ENCODE measurements around the gene PCDH19. TPM values are rescaled to one million over a fixed set of nuclear protein-coding genes. Genes with fewer than 3 reads are reported as not detected.
A peak's percentile ranks its signal among the peaks of the same experiment; 100 is the strongest.

Gene PCDH19
- total and polyA plus RNA-seq, 9 donors: 1.9 to 10.0 (median 4.0) TPM

GRCh38 chrX:100299559-100299958, 110.5 kb downstream of the PCDH19 start:
- no CpG with 5 or more reads among the region's 2 CpGs for WGBS (ENCODE audit: insufficient coverage)
- Histone ChIP-seq H3K27ac (ENCODE audit: low read length) (no peak overlapping the region), H3K9me3 (replicated peaks; ENCODE audit: control insufficient read depth, low read depth, low read length) (no peaks in the 10 kb centered on the region), H3K4me3 (ENCODE audit: low read length) (no peak overlapping the region), H3K4me1 (ENCODE audit: control insufficient read depth, insufficient read depth, low read length) (no peaks in the 10 kb centered on the region), H3K27me3 (ENCODE audit: control insufficient read depth, insufficient read depth, low read length) (peaks cover 10% of the 10 kb centered on the region), H3K36me3 (ENCODE audit: control insufficient read depth, insufficient read depth, low read length) (no peaks in the 10 kb centered on the region)
- no peak for DNase-seq

GRCh38 chrX:100297728-100298127, 112.3 kb downstream of the PCDH19 start:
- no peaks in the 10 kb centered on the region for H3K36me3 ChIP-seq (ENCODE audit: control insufficient read depth, insufficient read depth, low read length)
- no CpG with 5 or more reads among the region's 1 CpG for WGBS (ENCODE audit: insufficient coverage)

GRCh38 chrX:100296183-100296753, 113.8 kb downstream of the PCDH19 start:
- 64% methylated on average over 21 of the region's 21 CpGs for WGBS (ENCODE audit: insufficient coverage)

More at GRCh38 chrX:100297728-100298127, 112.3 kb downstream of the PCDH19 start:
- no peaks in the 10 kb centered on the region for H3K9me3 ChIP-seq (replicated peaks; ENCODE audit: control insufficient read depth, low read depth, low read length)
- no peak overlapping the region for H3K27ac ChIP-seq (ENCODE audit: low read length)
- H3K27me3 ChIP-seq (ENCODE audit: control insufficient read depth, insufficient read depth, low read length): peaks cover 10% of the 10 kb centered on the region
- peak; percentile 10 for DNase-seq
- no peaks in the 10 kb centered on the region for H3K4me1 ChIP-seq (ENCODE audit: control insufficient read depth, insufficient read depth, low read length)
- H3K4me3 ChIP-seq (ENCODE audit: low read length): no peak overlapping the region

GRCh38 chrX:100294965-100295364, 115.1 kb downstream of the PCDH19 start:
- Histone ChIP-seq H3K27me3 (ENCODE audit: control insufficient read depth, insufficient read depth, low read length) (peaks cover 13% of the 10 kb centered on the region), H3K36me3 (ENCODE audit: control insufficient read depth, insufficient read depth, low read length) (no peaks in the 10 kb centered on the region), H3K4me3 (ENCODE audit: low read length) (no peak overlapping the region), H3K9me3 (replicated peaks; ENCODE audit: control insufficient read depth, low read depth, low read length) (no peaks in the 10 kb centered on the region), H3K4me1 (ENCODE audit: control insufficient read depth, insufficient read depth, low read length) (no peaks in the 10 kb centered on the region), H3K27ac (ENCODE audit: low read length) (no peak overlapping the region)
- DNase-seq: no peak
- 80% methylated on average over 1 of the region's 4 CpGs for WGBS (ENCODE audit: insufficient coverage)

More at GRCh38 chrX:100296183-100296753, 113.8 kb downstream of the PCDH19 start:
- H3K4me1 ChIP-seq (ENCODE audit: control insufficient read depth, insufficient read depth, low read length): no peaks in the 10 kb centered on the region
- H3K27ac ChIP-seq (ENCODE audit: low read length): no peak overlapping the region
- no peaks in the 10 kb centered on the region for H3K36me3 ChIP-seq (ENCODE audit: control insufficient read depth, insufficient read depth, low read length)
- no peak overlapping the region for H3K4me3 ChIP-seq (ENCODE audit: low read length)
- peaks cover 9% of the 10 kb centered on the region for H3K27me3 ChIP-seq (ENCODE audit: control insufficient read depth, insufficient read depth, low read length)
- no peak for DNase-seq
- H3K9me3 ChIP-seq (replicated peaks; ENCODE audit: control insufficient read depth, low read depth, low read length): no peaks in the 10 kb centered on the region

- no peak overlapping the region for H3K27ac ChIP-seq (ENCODE audit: low read length)
- H3K36me3 ChIP-seq (ENCODE audit: control insufficient read depth, insufficient read depth, low read length): no peaks in the 10 kb centered on the region
- peaks cover 15% of the 10 kb centered on the region for H3K27me3 ChIP-seq (ENCODE audit: control insufficient read depth, insufficient read depth, low read length)
- no peak for DNase-seq
- no peaks in the 10 kb centered on the region for H3K9me3 ChIP-seq (replicated peaks; ENCODE audit: control insufficient read depth, low read depth, low read length)
- H3K4me1 ChIP-seq (ENCODE audit: control insufficient read depth, insufficient read depth, low read length): no peaks in the 10 kb centered on the region
- H3K4me3 ChIP-seq (ENCODE audit: low read length): no peak overlapping the region
These were observed 121.0 kb downstream of the PCDH19 start for GRCh38 chrX:100289066-100289558.

GRCh38 chrX:100277231-100277630, 132.8 kb downstream of the PCDH19 start:
- Histone ChIP-seq H3K27ac (ENCODE audit: low read length) (no peak overlapping the region), H3K27me3 (ENCODE audit: control insufficient read depth, insufficient read depth, low read length) (peaks cover 2% of the 10 kb centered on the region), H3K4me1 (ENCODE audit: control insufficient read depth, insufficient read depth, low read length) (no peaks in the 10 kb centered on the region), H3K36me3 (ENCODE audit: control insufficient read depth, insufficient read depth, low read length) (no peaks in the 10 kb centered on the region), H3K9me3 (replicated peaks; ENCODE audit: control insufficient read depth, low read depth, low read length) (peaks cover 5% of the 10 kb centered on the region), H3K4me3 (ENCODE audit: low read length) (no peak overlapping the region)
- WGBS (ENCODE audit: insufficient coverage): no CpG with 5 or more reads among the region's 1 CpG
- no peak for DNase-seq

GRCh38 chrX:100274916-100275315, 135.2 kb downstream of the PCDH19 start:
- H3K9me3 ChIP-seq (replicated peaks; ENCODE audit: control insufficient read depth, low read depth, low read length): no peaks in the 10 kb centered on the region
- DNase-seq: no peak
- no peaks in the 10 kb centered on the region for H3K36me3 ChIP-seq (ENCODE audit: control insufficient read depth, insufficient read depth, low read length)
- H3K4me1 ChIP-seq (ENCODE audit: control insufficient read depth, insufficient read depth, low read length): no peaks in the 10 kb centered on the region
- peaks cover 2% of the 10 kb centered on the region for H3K27me3 ChIP-seq (ENCODE audit: control insufficient read depth, insufficient read depth, low read length)
- WGBS (ENCODE audit: insufficient coverage): no CpG with 5 or more reads among the region's 3 CpGs
- H3K4me3 ChIP-seq (ENCODE audit: low read length): no peak overlapping the region
- no peak overlapping the region for H3K27ac ChIP-seq (ENCODE audit: low read length)

- H3K9me3 ChIP-seq (replicated peaks; ENCODE audit: control insufficient read depth, low read depth, low read length): no peaks in the 10 kb centered on the region
- DNase-seq: no peak
- H3K36me3 ChIP-seq (ENCODE audit: control insufficient read depth, insufficient read depth, low read length): no peaks in the 10 kb centered on the region
- no peak overlapping the region for H3K4me3 ChIP-seq (ENCODE audit: low read length)
- H3K4me1 ChIP-seq (ENCODE audit: control insufficient read depth, insufficient read depth, low read length): no peaks in the 10 kb centered on the region
- no peak overlapping the region for H3K27ac ChIP-seq (ENCODE audit: low read length)
- H3K27me3 ChIP-seq (ENCODE audit: control insufficient read depth, insufficient read depth, low read length): peaks cover 2% of the 10 kb centered on the region
These were observed 144.9 kb downstream of the PCDH19 start for GRCh38 chrX:100265179-100265578.

- Histone ChIP-seq H3K4me3 (ENCODE audit: low read length) (no peak overlapping the region), H3K36me3 (ENCODE audit: control insufficient read depth, insufficient read depth, low read length) (no peaks in the 10 kb centered on the region), H3K27me3 (ENCODE audit: control insufficient read depth, insufficient read depth, low read length) (peaks cover 2% of the 10 kb centered on the region), H3K4me1 (ENCODE audit: control insufficient read depth, insufficient read depth, low read length) (no peaks in the 10 kb centered on the region), H3K9me3 (replicated peaks; ENCODE audit: control insufficient read depth, low read depth, low read length) (no peaks in the 10 kb centered on the region), H3K27ac (ENCODE audit: low read length) (no peak overlapping the region)
- no peak for DNase-seq
- no CpG with 5 or more reads among the region's 2 CpGs for WGBS (ENCODE audit: insufficient coverage)
These were observed 145.9 kb downstream of the PCDH19 start for GRCh38 chrX:100264200-100264599.

- peaks cover 2% of the 10 kb centered on the region for H3K27me3 ChIP-seq (ENCODE audit: control insufficient read depth, insufficient read depth, low read length)
- no peaks in the 10 kb centered on the region for H3K9me3 ChIP-seq (replicated peaks; ENCODE audit: control insufficient read depth, low read depth, low read length)
- DNase-seq: no peak
- no peaks in the 10 kb centered on the region for H3K36me3 ChIP-seq (ENCODE audit: control insufficient read depth, insufficient read depth, low read length)
- no peaks in the 10 kb centered on the region for H3K4me1 ChIP-seq (ENCODE audit: control insufficient read depth, insufficient read depth, low read length)
- H3K27ac ChIP-seq (ENCODE audit: low read length): no peak overlapping the region
- no peak overlapping the region for H3K4me3 ChIP-seq (ENCODE audit: low read length)
- WGBS (ENCODE audit: insufficient coverage): 50% methylated on average over 1 of the region's 3 CpGs
These were observed 146.4 kb downstream of the PCDH19 start for GRCh38 chrX:100263650-100264049.
